HepG2 (cell line): ENCODE data around the gene AUTS2. TPM values are rescaled to one million over a fixed set of nuclear protein-coding genes. Genes with fewer than 3 reads are reported as not detected.

ENCODE experiments used
- ATAC-seq: fragments of 200-7000 bp; cut with Tn5 transposase; 3 replicates; pipeline ENCODE4 v1.9.1; 2020; ENCODE audit warnings: mild to moderate bottlenecking, moderate library complexity
- BruUV-seq: library from RNA; stranded (reverse); fragments of 400-500 nt; replicated peaks from 2 replicates; lab custom pipeline; 2021; lab: Mats Ljungman, UMichigan
- CTCF ChIA-PET: fragments of 300-600 bp; formaldehyde crosslinking; extraction: SDS; loops from one replicate; lab custom pipeline; 2021; ENCODE audit warnings: low total read pairs, inconsistent platforms, low intra/inter-chr PET ratio; lab: Yijun Ruan, JAX
- POLR2A ChIA-PET: fragments of 350-600 bp; sonication (Branson Sonifier 250); formaldehyde crosslinking; loops from one replicate; lab custom pipeline; 2020; ENCODE audit warnings: antibody characterized with exemption, inconsistent platforms; lab: Yijun Ruan, JAX
- DNase-seq: peaks from one replicate; pipeline ENCODE4 v3.0.0-alpha.2; 2015; ENCODE audit warnings: low spot score
- FAIRE-seq: peaks from 3 replicates; lab custom pipeline; 2011; peaks lifted over from hg19 to GRCh38; lab: Jason Lieb, UNC
- H2AFZ ChIP-seq: one replicate; pipeline ENCODE4 v1.6.1; 2011; ENCODE audit warnings: low read length, inconsistent platforms
- H3K27ac ChIP-seq: fragments of 300-600 bp; 3 replicates; pipeline ENCODE4 v1.8.0; 2011; ENCODE audit warnings: mixed run types, mild to moderate bottlenecking, mixed read lengths, low read length, inconsistent platforms; ENCODE audit not compliant: insufficient read depth; ENCODE audit errors: extremely low read length
- H3K27me3 ChIP-seq, 2 experiments: fragments of 200-600 bp in 1 of 2; 2 replicates in 1 of 2; 3 replicates in 1 of 2; pipeline versions ENCODE4 v1.6.0 to v1.8.0; 2011; ENCODE audit warnings: low read length in 2 of 2, mild to moderate bottlenecking in 2 of 2, moderate library complexity in 2 of 2, inconsistent platforms in 1 of 2; ENCODE audit not compliant: insufficient read depth in 2 of 2, control insufficient read depth in 1 of 2
- H3K36me3 ChIP-seq, 2 experiments: fragments of 200-600 bp in 1 of 2; replicated peaks in 1 of 2; 2 replicates in 1 of 2; 3 replicates in 1 of 2; pipeline versions ENCODE4 v1.5.1 to v1.8.0; 2011; ENCODE audit warnings: low read length in 2 of 2, inconsistent platforms in 1 of 2; ENCODE audit not compliant: insufficient read depth in 2 of 2, control insufficient read depth in 1 of 2
- H3K4me1 ChIP-seq: 2 replicates; pipeline ENCODE4 v1.5.1; 2012; ENCODE audit warnings: low read length, inconsistent platforms; ENCODE audit not compliant: insufficient read depth
- H3K4me2 ChIP-seq: 2 replicates; pipeline ENCODE4 v1.6.0; 2011; ENCODE audit warnings: low read depth, low read length, inconsistent platforms
- H3K4me3 ChIP-seq, 3 experiments: fragments of 200-600 bp in 1 of 3; sonication (generic), shearing (Covaris generic) in 1 of 3; replicated peaks in 1 of 3; 2 replicates each; pipeline ENCODE4 v1.5.1; 2011 to 2016; ENCODE audit warnings: low read length in 3 of 3, inconsistent platforms in 2 of 3, low read depth in 2 of 3, mild to moderate bottlenecking in 2 of 3, control low read depth in 1 of 3, mixed read lengths in 1 of 3; ENCODE audit not compliant: insufficient read depth in 1 of 3
- H3K79me2 ChIP-seq: one replicate; pipeline ENCODE4 v1.6.1; 2011; ENCODE audit warnings: low read length, inconsistent platforms; ENCODE audit not compliant: insufficient read depth
- H3K9ac ChIP-seq: 2 replicates; pipeline ENCODE4 v1.6.0; 2011; ENCODE audit warnings: mild to moderate bottlenecking, low read depth, low read length, inconsistent platforms; ENCODE audit not compliant: insufficient read depth
- H3K9me3 ChIP-seq: 2 replicates; pipeline ENCODE4 v1.5.1; 2012; ENCODE audit warnings: mild to moderate bottlenecking, low read length
- H4K20me1 ChIP-seq: 2 replicates; pipeline ENCODE4 v1.6.0; 2011; ENCODE audit warnings: inconsistent platforms, mild to moderate bottlenecking, low read length, moderate library complexity; ENCODE audit not compliant: insufficient read depth
- GTF2F1 ChIP-seq: fragments of 150-350 bp; IDR thresholded peaks from 2 replicates; pipeline ENCODE4 v1.6.1; 2014; ENCODE audit warnings: low read length
- RBM39 ChIP-seq: fragments of 200-400 bp; formaldehyde crosslinking; IDR thresholded peaks from one replicate; pipeline ENCODE4 v1.6.1; 2018; ENCODE audit warnings: antibody characterized with exemption, mild to moderate bottlenecking, low read depth, low read length; ENCODE audit not compliant: poor library complexity, severe bottlenecking
- SOX13 ChIP-seq, 3 experiments: fragments of 450-650 bp in 1 of 3; sonication (generic) in 1 of 3; formaldehyde crosslinking in 1 of 3; IDR thresholded peaks in 2 of 3; conservative IDR thresholded peaks in 1 of 3; 2 replicates each; pipeline versions ENCODE4 v1.5.0 to v1.6.1; 2016 to 2020; ENCODE audit warnings: antibody characterized with exemption in 1 of 3, mild to moderate bottlenecking in 1 of 3, missing compliant biosample characterization in 1 of 3, missing genetic modification reagents in 1 of 3, moderate library complexity in 1 of 3
- ZNF205 ChIP-seq: IDR thresholded peaks from 2 replicates; pipeline ENCODE4 v1.6.1; 2018; ENCODE audit warnings: missing biosample characterization, missing genetic modification reagents
- ZNF367 ChIP-seq: sonication (generic); formaldehyde crosslinking; IDR thresholded peaks from 2 replicates; pipeline ENCODE4 v1.4.0; 2020; ENCODE audit warnings: missing genetic modification reagents, borderline replicate concordance
- ZNF572 ChIP-seq: sonication (generic); formaldehyde crosslinking; IDR thresholded peaks from 2 replicates; pipeline ENCODE4 v1.5.1; 2020; ENCODE audit warnings: mild to moderate bottlenecking, missing genetic modification reagents
- ZNF614 ChIP-seq: IDR thresholded peaks from 2 replicates; pipeline ENCODE4 v1.6.1; 2018; ENCODE audit warnings: missing biosample characterization, missing genetic modification reagents, inconsistent platforms, borderline replicate concordance
- WGBS: methylation state at CpG from one replicate; pipeline ENCODE4 v1.1.6; 2017; ENCODE audit warnings: low lambda C conversion rate; 5-methylcytosine and 5-hydroxymethylcytosine counted together
- in situ Hi-C: cut with HindIII; loops from 2 replicates; pipeline ENCODE4 v1.10.0; 2017; ENCODE audit warnings: low pct_unique_long_range_greater_than_20kb; ENCODE audit not compliant: extremely low pct_ligation_motif_present
- intact Hi-C: fragments of 100-400 bp; cut with micrococcal nuclease; formaldehyde crosslinking; loops from one replicate; pipeline ENCODE4 v1.10.0; 2022; ENCODE audit not compliant: unreplicated experiment
- polyA plus RNA-seq, 8 experiments: library from polyadenylated mRNA; depleted of rRNA in 3 of 8; stranded (reverse) in 7 of 8; unstranded in 1 of 8; fragments of >200 nt; fragmentation: Illumina TruSeq in 4 of 8; extraction: Trizol in 4 of 8; gene quantifications; 2 replicates each; pipeline versions ENCODE4 v1.2.1 to v1.2.3, GENCODE V29; 2011 to 2016; ENCODE audit warnings: low read depth in 4 of 8, missing spikeins in 1 of 8, mixed read lengths in 1 of 8; ENCODE audit not compliant: insufficient read depth in 1 of 8
- total RNA-seq, 5 experiments: library from RNA; depleted of rRNA; stranded (reverse); fragments of >200 nt; fragmentation: Illumina TruSeq; extraction: Trizol; gene quantifications; 2 replicates each; pipeline ENCODE4 v1.2.3, GENCODE V29; 2016; ENCODE audit warnings: low read depth in 1 of 5
- TF ChIP-seq, protein P1 (sequence below): sonication (generic); formaldehyde crosslinking; IDR thresholded peaks from 2 replicates; pipeline ENCODE4 v1.5.0; 2020; ENCODE audit warnings: mild to moderate bottlenecking, missing genetic modification reagents
- TF ChIP-seq, protein P2 (sequence below): IDR thresholded peaks from 2 replicates; pipeline ENCODE4 v1.6.1; 2018; ENCODE audit warnings: missing genetic modification reagents, mild to moderate bottlenecking, missing compliant biosample characterization

Gene AUTS2
- total and polyA plus RNA-seq, 2 of the 13 experiments (the other 11 are each of a cell fraction or from before 2014, with no cell fraction given), result 0.38 TPM; not detected in 1

GRCh38 chr7:69687739-69688433 lies 89.6 kb downstream of the AUTS2 start:
- in situ Hi-C loops (no loop called here), intact Hi-C loops (no loop called here)
- Histone ChIP-seq H3K27me3 (no peaks in the 10 kb centered on the region), H3K36me3 (no peaks in the 10 kb centered on the region), H3K27ac (no peak overlapping the region), H3K4me1 (no peaks in the 10 kb centered on the region), H3K4me2 (no peak overlapping the region), H3K9ac (no peak overlapping the region), H3K4me3 (no peak overlapping the region), H4K20me1 (no peaks in the 10 kb centered on the region), H3K9me3 (no peaks in the 10 kb centered on the region), H3K79me2 (no peaks in the 10 kb centered on the region), H2AFZ (no peak overlapping the region)
- ATAC-seq, result no peak
- DNase-seq, result no peak
- TF ChIP-seq SOX13 (IDR thresholded peaks at IDR 0.05) (no peak), SOX13 (CRISPR knock-in tag; conservative IDR thresholded peaks at IDR 0.05 in 1 of 2, IDR thresholded peaks at IDR 0.05 in 1 of 2) (no peak), RBM39 (no peak), ZNF367 (CRISPR knock-in tag) (no peak), ZNF614 (CRISPR knock-in tag) (no peak), ZNF205 (CRISPR knock-in tag) (no peak), GTF2F1 (no peak), ZNF572 (no peak)
- TF ChIP-seq, protein P1, sequence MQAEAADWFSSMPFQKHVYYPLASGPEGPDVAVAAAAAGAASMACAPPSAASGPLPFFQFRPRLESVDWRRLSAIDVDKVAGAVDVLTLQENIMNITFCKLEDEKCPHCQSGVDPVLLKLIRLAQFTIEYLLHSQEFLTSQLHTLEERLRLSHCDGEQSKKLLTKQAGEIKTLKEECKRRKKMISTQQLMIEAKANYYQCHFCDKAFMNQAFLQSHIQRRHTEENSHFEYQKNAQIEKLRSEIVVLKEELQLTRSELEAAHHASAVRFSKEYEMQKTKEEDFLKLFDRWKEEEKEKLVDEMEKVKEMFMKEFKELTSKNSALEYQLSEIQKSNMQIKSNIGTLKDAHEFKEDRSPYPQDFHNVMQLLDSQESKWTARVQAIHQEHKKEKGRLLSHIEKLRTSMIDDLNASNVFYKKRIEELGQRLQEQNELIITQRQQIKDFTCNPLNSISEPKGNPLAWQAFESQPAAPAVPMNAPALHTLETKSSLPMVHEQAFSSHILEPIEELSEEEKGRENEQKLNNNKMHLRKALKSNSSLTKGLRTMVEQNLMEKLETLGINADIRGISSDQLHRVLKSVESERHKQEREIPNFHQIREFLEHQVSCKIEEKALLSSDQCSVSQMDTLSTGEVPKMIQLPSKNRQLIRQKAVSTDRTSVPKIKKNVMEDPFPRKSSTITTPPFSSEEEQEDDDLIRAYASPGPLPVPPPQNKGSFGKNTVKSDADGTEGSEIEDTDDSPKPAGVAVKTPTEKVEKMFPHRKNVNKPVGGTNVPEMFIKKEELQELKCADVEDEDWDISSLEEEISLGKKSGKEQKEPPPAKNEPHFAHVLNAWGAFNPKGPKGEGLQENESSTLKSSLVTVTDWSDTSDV (CRISPR knock-in tag), result no peak
- TF ChIP-seq, protein P2, sequence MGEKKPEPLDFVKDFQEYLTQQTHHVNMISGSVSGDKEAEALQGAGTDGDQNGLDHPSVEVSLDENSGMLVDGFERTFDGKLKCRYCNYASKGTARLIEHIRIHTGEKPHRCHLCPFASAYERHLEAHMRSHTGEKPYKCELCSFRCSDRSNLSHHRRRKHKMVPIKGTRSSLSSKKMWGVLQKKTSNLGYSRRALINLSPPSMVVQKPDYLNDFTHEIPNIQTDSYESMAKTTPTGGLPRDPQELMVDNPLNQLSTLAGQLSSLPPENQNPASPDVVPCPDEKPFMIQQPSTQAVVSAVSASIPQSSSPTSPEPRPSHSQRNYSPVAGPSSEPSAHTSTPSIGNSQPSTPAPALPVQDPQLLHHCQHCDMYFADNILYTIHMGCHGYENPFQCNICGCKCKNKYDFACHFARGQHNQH (CRISPR knock-in tag), result no peak
- ChIA-PET POLR2A (no interaction called here), CTCF (no interaction called here)
- BruUV-seq, result no TSS peak
- FAIRE-seq, result no peak
- 58% methylated on average over 4 of the region's 4 CpGs for WGBS
